HG03095 (cell line): ENCODE measurements around the gene MYBBP1A.

Experiments
- ATAC-seq: cut with Tn5 transposase; IDR thresholded peaks from one replicate; pipeline ENCODE4 v1.9.1; 2021; ENCODE audit warnings: moderate library complexity; ENCODE audit not compliant: unreplicated experiment

The MYBBP1A gene

DNA sequence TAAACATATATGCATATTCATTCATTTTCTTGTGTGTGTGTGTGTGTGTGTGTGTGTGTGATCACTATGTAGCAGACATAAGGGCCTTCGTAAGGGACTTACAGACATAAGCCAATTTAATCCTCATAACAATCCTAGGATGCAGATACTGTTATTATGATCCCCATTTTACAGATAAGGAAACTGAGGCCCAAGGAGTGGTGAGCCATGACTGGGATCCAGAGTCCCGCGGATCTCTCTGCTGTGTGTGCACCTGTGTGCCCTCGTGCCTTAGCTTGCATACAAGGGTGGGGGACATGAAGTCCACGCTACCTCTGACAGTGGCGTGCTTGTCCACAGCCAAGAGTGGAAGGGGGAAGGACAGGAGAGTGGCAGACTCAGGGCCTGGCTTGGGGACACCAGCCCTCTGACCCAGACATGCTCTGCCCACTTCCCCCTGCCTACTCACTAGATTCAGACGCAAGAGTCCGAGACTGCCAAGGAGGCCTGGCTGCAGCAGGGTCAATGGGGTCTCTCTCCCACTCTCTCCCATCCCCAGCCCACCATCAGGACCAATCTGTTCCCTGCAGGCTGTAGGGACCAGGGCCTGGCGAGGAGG is 19.4 kb upstream of the MYBBP1A start:
- ATAC-seq = no peak

- ATAC-seq = no peak
Measured at GRCh38 chr17:4573669-4574068, 18.5 kb upstream of the MYBBP1A start.

- no peak for ATAC-seq
Measured at GRCh38 chr17:4573115-4573514, 17.9 kb upstream of the MYBBP1A start.

DNA sequence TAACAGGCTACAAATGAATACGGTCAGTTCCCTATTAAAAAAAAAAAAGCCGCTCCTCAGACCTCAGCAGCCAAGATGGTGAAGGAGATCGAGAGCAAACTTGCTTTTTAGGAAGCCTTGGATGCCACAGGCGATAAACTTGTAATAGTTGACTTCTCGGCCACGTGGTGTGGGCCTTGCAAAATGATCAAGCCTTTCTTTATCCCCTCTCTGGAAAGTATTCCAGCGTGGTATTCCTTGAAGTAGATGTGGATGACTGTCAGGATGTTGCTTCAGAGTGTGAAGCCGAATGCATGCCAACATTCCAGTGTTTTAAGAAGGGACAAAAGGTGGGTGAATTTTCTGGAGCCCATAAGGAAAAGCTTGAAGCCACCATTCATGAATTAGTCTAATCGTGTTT is 16.9 kb upstream of the MYBBP1A start:
- no peak for ATAC-seq

GRCh38 chr17:4569591-4569990 is 14.4 kb upstream of the MYBBP1A start:
- no peak for ATAC-seq

- ATAC-seq = no peak
Measured at GRCh38 chr17:4566785-4567184, 11.6 kb upstream of the MYBBP1A start.

DNA sequence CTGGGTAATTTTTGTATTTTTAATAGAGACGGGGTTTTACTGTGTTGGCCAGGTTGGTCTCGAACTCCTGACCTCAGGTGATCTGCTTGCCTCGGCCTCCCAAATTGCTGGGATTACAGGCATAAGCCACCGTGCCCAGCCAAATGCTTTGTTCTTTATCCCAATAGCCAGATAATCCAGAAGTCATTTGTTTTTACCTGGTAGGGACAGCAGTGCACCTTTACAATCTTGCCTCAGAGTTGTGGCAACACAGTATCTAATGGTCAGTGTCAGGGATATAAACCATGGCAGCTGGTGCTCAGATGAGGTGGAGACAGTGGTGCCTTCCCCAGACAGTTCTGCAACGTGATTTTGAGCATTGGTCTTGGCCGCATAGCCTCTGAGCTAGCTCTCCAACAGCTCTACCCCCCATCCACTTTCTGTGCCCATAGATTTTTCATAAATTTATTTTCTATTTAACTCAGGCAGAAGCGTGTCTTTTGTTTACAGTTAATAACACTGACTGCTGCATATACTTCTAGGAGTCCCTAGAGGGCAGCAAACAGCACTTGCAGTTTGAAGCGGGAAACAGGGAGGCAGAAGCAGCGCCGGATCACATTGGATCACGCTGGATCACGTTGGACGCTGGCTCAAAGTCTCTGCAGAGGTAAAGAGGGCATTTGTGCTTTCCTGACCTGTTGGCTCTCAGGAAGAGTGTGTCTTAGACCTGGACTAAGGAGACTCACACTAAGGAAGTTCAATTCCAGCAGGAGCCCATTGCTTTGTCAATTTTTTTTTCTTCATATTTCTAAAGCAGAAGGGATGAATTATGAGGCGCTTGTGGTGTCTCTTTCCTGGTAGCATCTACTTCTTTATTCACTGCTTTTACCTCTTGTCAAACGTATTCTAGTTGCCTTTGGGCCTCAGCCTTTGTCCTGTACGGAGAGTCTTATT is 10.3 kb upstream of the MYBBP1A start:
- ATAC-seq = no peak

DNA sequence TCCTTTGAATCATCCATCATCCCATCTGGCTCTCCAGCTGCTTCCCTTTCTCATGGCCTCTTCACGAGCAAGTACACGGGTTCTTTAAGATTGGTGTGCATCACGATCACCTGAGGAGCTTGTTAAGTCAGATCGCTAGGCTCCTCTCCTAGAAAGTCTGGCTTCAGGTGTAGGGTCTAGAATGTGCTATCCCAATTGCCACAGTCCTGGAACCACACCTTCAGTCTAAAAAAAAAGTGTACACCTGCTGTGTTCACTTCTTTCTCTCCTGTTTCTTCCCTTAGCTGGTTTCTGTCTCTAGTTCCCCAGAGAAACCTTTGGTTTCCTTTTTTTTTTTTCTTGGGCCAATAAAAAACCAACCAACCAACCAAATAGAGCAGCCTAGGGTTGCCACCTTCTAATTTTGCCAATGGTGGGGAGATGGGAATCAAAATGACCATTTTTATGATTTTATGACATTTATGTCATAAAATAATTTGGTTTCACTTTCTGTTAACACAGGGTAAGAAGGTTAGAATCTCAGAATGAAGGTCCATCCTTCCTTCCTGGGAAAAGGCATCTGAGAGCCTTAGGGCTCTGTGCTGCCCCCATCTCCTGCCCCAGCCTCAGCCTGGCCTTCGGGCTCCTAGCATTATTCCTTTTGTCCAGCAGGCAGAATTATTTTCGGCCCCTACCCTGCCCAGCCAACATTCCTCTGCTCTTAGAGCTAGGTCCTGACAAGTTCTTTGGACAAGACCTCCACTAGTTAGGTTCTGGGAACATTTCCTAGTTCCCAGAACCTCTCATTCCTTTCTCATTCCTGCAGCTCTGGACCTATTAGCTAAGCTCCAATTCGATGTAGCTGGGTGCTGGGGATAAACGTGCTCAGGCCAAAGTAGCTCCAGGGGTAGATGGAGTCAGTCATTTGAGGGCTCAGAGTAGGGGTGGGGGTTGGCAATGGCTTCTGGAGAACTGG is 7.1 kb upstream of the MYBBP1A start:
- no peak for ATAC-seq

GRCh38 chr17:4560837-4561256 is 5.7 kb upstream of the MYBBP1A start:
- no peak for ATAC-seq

DNA sequence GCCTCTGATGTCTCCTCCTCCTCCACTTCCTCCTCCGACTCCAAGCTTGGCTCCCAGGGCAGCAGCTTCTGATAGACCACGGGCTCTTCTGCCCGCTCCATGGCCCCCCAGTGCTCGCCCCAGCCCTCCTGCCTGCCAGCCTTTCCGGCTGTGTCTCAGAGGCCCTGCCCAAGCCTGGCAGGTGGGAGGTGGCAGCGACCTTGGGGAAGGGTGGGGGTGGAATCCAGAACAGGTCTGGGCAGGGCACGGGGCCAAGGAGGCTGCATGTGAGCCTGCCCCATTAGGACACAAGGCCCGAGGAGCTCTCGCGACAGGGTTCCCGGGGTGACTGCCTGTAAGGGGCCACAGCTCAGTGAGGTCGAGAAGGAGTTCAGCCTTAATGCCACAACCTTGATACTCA is 5.2 kb upstream of the MYBBP1A start, which contains the start of gene GGT6:
TSS of gene GGT6 (minus strand) at position 157 of the 400 bp plus-strand sequence. CDS start at position 101, 56 bp downstream.
- ATAC-seq = no peak

DNA sequence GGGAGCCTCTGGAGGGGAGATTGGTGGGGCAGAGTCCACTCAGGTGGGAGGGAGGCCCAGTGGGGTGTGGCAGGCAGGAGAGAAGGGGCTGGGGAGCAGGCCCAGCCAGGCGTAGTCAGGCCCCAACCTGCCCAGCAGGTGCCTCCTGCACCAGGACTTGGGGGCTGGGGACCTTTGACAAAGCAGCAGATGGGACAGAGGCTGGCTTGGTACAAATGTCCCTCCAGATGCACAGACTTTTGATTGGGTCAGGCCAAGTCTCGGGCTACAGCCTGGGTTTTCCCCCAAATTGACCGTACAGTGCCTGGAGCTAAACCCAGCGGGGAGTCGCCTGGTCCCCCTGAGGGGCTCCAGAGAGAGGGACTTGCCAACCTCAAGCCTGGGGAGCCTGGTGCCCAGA is 4.8 kb upstream of the MYBBP1A start:
- no peak for ATAC-seq

- ATAC-seq = no peak
Measured at GRCh38 chr17:4559139-4559791, 4.1 kb upstream of the MYBBP1A start.

GRCh38 chr17:4558347-4558971 is 3.3 kb upstream of the MYBBP1A start:
- no peak for ATAC-seq

- no peak for ATAC-seq
Measured at GRCh38 chr17:4557626-4558346, 2.6 kb upstream of the MYBBP1A start.

- no peak for ATAC-seq
Measured at GRCh38 chr17:4556996-4557395, 1.8 kb upstream of the MYBBP1A start.

DNA sequence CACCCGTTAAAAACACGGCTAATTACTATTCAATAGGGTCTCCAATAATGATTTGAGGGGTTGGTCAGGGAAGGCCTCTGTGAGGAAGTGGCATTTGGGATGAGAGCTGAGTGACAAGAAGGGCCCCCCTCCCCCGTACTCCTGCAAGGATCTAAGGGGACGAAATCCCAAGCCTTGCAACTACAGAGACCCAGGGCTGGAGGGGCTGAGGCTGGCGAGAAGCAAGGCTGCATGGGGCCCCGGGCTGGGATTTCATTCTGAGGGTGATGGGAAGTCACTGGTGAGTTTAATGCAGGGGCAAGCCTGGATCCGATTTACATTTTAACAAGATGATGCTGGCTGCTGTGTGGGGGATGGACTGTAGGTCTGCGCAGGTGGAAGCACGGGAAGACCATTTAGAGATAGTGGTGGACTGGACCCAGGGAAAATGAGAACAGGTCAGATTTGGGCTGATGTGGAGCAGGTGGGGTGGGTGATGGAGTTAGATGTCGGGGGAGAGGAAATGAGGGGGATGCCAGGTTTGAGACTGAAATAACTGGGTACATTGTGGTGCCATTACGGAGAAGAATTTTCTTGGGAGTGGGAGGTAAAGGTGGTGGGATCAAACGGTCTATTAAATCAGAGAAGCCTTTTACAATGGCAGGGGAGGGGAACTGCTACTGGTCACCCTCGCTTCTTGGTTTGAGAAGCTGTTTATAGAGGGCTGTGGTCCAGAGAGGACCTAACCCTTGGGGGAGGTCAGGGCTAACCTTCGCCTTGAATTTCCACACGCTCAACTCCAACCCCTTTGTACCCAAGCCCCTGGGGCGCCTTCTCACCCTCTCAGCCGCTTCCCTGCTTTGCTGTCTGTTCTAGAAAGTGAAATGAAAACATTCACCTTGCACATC is 932 bp upstream of the MYBBP1A start:
- ATAC-seq = no peak

GRCh38 chr17:4554441-4554996 is 665 bp downstream of the MYBBP1A start:
- ATAC-seq = no peak

DNA sequence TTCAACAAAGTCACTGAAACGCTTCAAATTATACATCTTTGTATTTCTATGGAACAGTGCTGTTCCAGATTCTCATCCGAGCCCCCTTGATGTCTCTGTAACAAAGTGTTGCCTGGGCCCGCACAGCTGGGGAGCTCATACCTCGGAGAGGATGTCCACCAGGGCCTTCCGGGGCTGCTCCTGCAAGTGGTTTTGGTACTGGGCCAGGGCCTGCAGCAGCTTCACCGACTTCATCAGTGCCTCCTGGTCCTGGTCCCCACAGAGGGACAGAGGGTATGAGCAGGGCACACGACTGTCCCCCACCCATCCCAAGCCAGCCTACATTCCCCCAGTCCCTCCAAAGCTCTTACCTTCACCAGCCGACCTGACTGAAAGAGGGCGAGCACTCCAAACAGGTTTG is 1.5 kb downstream of the MYBBP1A start:
- ATAC-seq = no peak
